ENCODE data around the gene KAT6B.

Gene KAT6B

GRCh38 chr10:74823791-74824183 is 2.6 kb upstream of the KAT6B start:
- no peak for DNase-seq (ENCODE audit: low read depth in 2 of 2)

DNA sequence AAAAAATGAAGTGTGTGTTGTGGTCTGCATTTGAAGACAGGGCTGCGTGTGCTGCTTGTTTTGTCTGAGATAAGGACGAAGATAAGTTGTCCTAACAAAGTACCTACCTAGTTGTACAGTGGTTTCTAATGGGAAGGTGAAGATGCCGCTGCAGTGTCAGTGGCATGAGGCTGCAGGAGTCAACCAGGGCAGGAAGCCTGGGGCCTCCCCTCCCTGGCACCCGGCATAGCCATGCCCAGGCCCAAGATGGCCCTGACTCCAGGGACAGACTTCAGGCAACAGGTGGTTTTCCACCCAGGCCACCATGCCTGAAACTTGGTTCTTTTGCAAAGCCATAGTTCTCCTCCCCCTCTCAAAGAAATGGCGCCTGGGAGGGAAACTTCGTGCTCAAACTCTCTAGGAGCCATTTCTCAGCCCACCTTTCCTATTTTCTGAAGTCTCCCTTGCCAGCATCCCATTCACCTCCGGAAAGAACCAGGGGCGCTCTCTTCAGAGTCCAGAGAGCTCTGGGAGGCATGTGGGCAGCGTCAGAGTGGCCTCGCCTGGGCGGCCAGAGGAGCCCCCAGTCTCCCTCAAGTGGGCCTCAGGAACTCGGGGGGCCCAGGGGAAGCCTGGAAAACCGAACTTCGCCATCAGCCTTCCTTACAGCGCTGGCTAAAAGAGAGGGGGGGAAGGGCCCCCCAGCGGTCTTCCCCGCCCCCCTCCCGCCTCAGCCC is 2.1 kb upstream of the KAT6B start:
- DNase-seq (ENCODE audit: low read depth in 2 of 2): no peak

DNA sequence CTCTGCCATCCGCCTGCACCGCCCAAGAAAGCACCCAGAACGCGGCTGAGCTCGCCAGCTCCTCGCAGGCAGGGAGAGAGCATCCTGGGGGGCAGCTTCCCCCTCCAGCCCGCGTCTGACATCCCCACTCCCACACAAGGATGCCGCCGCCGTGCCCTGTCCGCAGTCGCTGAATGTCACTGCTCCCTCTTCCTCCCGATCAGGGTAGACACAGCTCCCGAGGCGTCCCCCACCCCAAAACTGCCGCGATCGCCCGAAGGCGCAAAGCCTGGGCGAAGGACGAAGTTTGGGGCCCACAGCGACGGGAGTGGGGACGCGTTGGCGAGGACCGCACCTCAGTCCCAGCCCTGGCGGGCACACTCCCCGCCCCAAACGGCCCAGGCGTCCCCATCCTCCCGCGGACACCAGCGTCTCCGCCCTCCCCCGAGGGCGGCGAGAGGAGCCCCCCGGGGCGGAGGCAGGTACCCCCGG is 1.5 kb upstream of the KAT6B start:
- peak in 1 of 2 donors; percentile 22 for DNase-seq (ENCODE audit: low read depth in 2 of 2)

GRCh38 chr10:74825371-74826141 is 844 bp upstream of the KAT6B start:
- peak; percentile 47 to 51 for DNase-seq (ENCODE audit: low read depth in 2 of 2)

DNA sequence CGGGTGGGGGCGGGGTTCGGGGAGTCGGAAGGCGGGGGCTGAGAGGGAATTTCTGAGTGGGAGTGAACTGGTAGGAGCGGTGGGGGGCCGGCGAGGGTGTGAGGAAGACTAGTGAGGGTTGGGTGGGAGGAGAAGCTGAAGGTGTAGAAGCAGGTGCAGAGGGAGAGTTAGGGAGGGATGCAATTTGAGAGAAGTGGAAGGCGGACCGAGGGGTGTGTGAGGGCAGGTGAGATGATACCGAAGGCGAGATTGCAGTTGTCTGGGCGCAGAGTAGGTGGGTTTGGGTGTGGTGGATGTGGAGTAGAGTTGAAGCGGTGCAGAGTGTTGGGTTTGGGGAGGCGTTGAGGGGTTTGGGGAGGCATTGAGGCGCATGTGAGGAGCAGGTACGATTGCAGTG is 643 bp downstream of the KAT6B start:
- no peak for DNase-seq (ENCODE audit: low read depth in 2 of 2)

GRCh38 chr10:74827694-74828093 is 1.3 kb downstream of the KAT6B start:
- no peak for DNase-seq (ENCODE audit: low read depth in 2 of 2)

GRCh38 chr10:74828946-74829345 is 2.5 kb downstream of the KAT6B start:
- DNase-seq (ENCODE audit: low read depth in 2 of 2): no peak

GRCh38 chr10:74831518-74832120 is 5.2 kb downstream of the KAT6B start:
- no peak for DNase-seq (ENCODE audit: low read depth in 2 of 2)

- DNase-seq (ENCODE audit: low read depth in 2 of 2): no peak
Observed at GRCh38 chr10:74835963-74836362, 9.6 kb downstream of the KAT6B start.

GRCh38 chr10:74836877-74837276 is 10.5 kb downstream of the KAT6B start:
- DNase-seq (ENCODE audit: low read depth in 2 of 2): no peak

DNA sequence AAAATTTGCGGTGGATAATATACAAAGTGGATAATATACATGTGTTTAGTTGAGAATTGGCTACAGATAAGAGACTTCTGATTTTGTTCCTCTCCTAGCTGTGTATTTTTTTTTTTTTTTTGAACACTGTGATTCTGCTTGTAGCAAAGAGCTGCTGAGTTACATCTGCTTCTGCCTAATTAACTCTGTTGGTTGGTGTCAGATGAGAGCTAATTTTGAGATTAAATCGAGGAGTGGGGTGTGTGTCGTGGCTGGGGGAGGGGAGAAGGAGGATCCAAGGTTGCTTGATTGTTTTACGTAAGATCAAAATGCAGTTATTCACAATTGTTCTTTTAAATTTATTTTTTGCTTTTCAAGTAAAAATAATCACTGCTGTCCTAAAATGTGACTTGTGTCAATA is 11.3 kb downstream of the KAT6B start:
- no peak for DNase-seq (ENCODE audit: low read depth in 2 of 2)

- no peak for DNase-seq (ENCODE audit: low read depth in 2 of 2)
Observed at GRCh38 chr10:74839708-74840107, 13.3 kb downstream of the KAT6B start.

DNA sequence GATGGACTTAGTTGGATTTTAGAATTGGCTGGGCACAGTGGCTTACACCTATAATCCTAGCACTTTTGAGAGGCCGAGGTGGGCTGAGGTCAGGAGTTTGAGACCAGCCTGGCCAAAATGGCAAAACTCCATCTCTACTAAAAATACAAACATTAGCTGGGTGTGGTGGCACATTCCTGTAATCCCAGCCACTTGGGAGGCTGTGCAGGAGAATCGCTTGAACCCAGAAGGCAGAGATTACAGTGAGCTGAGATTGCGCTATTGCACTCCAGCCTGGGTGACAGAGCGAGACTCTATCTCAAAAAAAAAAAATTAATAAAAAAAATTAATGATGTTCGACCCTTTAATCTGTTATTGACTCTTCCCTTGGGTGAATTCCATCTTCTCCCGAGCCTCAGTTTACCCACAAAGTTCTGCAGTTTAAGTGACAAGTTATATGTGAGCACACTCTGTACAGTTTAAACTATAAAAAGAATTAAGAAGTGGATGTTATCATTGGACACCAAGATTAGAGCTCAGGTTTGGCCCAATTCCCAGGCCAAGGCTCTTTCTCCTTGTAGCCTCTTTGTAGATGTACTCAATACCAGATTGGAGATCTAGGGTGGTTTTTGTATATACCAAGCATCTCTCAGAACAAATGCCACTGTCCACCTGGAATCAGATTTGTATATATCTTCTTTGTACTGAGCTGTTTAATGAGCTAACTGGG is 15.0 kb downstream of the KAT6B start:
- DNase-seq (ENCODE audit: low read depth in 2 of 2): no peak

DNA sequence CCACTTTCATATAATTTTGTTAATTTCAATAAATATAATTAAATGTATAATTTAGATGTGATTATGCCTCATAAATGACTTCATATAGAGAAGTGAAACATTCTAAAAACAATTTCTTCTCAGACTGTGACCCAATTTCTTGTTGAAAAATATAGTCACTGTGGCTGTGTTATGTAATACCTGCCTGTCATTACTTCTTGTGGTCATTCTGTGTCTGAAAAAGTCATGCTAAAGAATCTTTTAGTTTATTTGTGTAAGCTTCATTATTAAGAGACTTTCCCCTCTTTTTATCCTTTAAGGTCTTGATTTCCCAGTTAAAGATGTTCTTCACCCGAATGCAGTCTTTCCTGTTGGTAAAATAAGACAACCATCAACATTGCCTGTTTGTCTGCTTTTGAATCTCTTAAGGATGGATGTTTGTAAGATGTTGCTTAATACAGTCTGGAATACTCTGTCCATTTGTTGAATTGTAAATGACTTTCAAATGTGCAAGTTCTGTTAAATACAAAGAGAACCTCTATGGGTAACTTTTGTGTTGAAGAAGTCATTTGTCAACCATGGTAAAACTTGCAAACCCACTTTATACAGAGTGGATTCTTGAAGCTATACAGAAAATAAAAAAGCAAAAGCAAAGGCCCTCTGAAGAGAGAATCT is 16.0 kb downstream of the KAT6B start:
- DNase-seq (ENCODE audit: low read depth in 2 of 2): no peak

DNA sequence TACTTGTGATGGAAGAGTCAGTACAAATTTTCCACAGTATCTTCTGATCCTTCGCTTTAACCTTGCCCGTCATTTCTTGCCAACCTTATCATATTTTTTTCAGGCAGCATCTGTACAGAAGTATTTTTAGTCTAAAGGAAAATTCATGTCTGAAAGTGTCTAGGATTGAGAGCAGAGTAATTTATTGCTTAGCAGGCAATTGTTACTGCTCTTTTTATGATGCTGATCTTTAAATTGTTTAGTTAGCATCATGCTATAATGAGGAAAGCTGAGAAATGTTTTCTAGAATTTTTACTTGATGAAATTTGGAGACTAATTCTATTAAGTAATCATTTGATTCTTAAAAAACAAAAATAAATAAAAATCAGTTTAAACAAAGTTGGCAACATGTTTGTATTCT is 20.6 kb downstream of the KAT6B start:
- no peak for DNase-seq (ENCODE audit: low read depth in 2 of 2)

GRCh38 chr10:74851831-74852230 is 25.4 kb downstream of the KAT6B start:
- DNase-seq (ENCODE audit: low read depth in 2 of 2): no peak

DNA sequence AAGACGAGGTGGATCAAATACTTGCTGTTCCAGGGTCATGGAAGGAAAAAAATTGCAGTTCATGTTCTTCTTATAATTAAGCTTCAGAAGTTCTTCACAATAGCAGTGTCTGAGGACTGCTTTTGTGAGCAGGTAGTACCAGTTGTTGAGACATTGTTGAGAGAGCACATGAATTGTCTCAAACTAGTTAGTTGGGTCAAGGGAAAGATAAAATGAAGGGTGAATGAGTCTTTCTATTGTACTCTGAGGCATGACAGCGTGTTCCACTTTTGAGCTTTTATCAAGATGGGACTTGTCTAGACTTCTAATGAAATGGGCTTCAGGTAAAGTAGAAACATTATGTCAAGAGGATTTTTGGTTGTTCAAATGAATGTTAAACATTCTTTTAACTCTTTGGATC is 26.0 kb downstream of the KAT6B start:
- DNase-seq (ENCODE audit: low read depth in 2 of 2): no peak

- no peak for DNase-seq (ENCODE audit: low read depth in 2 of 2)
Observed at GRCh38 chr10:74854610-74855009, 28.2 kb downstream of the KAT6B start.

GRCh38 chr10:74855027-74855426 is 28.6 kb downstream of the KAT6B start:
- no peak for DNase-seq (ENCODE audit: low read depth in 2 of 2)

DNA sequence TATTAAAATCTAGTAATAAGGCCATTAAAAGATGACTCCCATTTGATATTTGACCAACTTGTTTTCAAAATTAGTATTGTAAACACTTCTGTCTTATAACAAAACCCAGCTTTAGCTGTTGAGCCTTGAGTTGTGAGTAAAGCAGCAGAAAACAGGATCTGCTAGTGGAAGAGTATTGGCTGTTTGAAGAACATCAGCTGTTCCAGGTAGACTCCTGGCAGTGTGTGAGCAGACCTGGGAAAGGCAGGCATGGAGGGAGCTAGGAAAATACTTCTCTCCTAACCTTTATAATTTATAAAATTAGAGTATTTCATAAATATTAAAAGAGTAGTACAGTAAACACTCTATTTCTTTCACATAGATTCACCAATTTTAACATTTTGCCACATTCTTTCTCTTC is 29.0 kb downstream of the KAT6B start:
- no peak for DNase-seq (ENCODE audit: low read depth in 2 of 2)

DNA sequence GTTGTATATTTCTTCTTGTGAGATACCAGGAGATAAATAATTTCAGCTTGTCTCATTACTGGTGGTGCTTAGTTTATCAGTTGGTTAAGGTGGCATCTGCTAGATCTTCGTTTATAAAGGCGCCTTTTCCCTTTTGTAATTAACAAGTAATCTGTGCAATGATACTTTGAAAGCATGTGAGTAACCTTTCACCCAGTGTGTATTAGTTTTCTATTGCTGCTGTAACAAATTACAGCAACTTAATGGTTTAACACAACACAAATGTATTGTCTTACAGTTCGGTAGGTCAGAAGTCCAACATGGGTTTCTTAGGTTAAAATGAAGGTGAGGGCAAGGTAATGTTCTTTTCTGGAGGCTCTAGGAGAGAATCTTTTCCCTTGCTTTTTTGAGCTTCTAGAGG is 30.5 kb downstream of the KAT6B start:
- DNase-seq (ENCODE audit: low read depth in 2 of 2): no peak

DNA sequence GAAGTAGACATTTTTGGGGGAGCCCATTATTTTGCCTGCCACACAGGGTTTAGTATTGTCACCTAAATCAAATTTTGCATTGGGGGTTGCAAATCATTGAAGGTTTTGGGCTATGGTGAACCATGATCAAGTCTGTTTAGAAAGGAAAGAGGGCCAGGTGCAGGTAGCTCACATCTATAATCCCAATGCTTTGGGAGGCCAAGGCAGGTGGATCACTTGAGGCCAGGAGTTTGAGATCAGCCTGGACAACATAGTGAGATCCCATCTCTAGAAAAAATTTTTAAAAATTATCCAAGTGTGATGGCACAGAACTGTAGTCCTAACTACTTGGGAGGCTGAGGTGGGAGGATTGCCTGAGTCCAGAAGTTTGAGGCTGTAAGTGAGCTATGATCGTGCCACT is 31.2 kb downstream of the KAT6B start:
- no peak for DNase-seq (ENCODE audit: low read depth in 2 of 2)

Data from stimulated activated CD4-positive, alpha-beta T cell treated with anti-CD3 and anti-CD28 coated beads, Interleukin-1b, Interleukin-23, amount 100 ng/mL, for 4 hours (primary cell).